Liver (tissue), 9 donors: ENCODE measurements around the gene ZCWPW1. TPM values are rescaled to one million over a fixed set of nuclear protein-coding genes. Genes with fewer than 3 reads are reported as not detected.

ENCODE experiments used
- DNase-seq: peaks from one replicate; pipeline ENCODE4 v3.0.0-alpha.2; 2017; ENCODE audit warnings: low spot score
- H3K27ac ChIP-seq, 2 donors: one replicate each; pipeline ENCODE4 v1.7.0; 2013; ENCODE audit warnings: inconsistent platforms in 2 of 2, low read length in 2 of 2, control low read depth in 1 of 2, low read depth in 1 of 2, mild to moderate bottlenecking in 1 of 2
- H3K27me3 ChIP-seq, 4 donors: one replicate each; pipeline versions ENCODE4 v1.6.1 to v1.7.0; 2013; ENCODE audit warnings: low read length in 3 of 4, inconsistent platforms in 1 of 4, mild to moderate bottlenecking in 1 of 4, moderate library complexity in 1 of 4; ENCODE audit not compliant: control insufficient read depth in 4 of 4, insufficient read depth in 4 of 4
- H3K36me3 ChIP-seq, 4 donors: one replicate each; pipeline versions ENCODE4 v1.6.1 to v1.7.0; 2013; ENCODE audit warnings: low read length in 3 of 4, mild to moderate bottlenecking in 3 of 4, low read depth in 1 of 4, moderate library complexity in 1 of 4; ENCODE audit not compliant: control insufficient read depth in 4 of 4, insufficient read depth in 3 of 4
- H3K4me1 ChIP-seq, 4 donors: one replicate each; pipeline versions ENCODE4 v1.6.1 to v1.7.0; 2013; ENCODE audit warnings: low read length in 3 of 4, mild to moderate bottlenecking in 3 of 4, moderate library complexity in 1 of 4; ENCODE audit not compliant: control insufficient read depth in 4 of 4, insufficient read depth in 4 of 4
- H3K4me3 ChIP-seq, 3 donors: one replicate each; pipeline versions ENCODE4 v1.6.1 to v1.7.0; 2013; ENCODE audit warnings: low read length in 3 of 3, control low read depth in 1 of 3, low read depth in 1 of 3, mild to moderate bottlenecking in 1 of 3
- H3K9ac ChIP-seq, 2 donors: one replicate each; pipeline ENCODE4 v1.7.0; 2013; ENCODE audit warnings: low read length in 2 of 2, mild to moderate bottlenecking in 2 of 2, moderate library complexity in 2 of 2, control low read depth in 1 of 2, low read depth in 1 of 2
- H3K9me3 ChIP-seq, 4 donors: one replicate each; pipeline versions ENCODE4 v1.6.1 to v1.7.0; 2013; ENCODE audit warnings: low read length in 3 of 4; ENCODE audit not compliant: control insufficient read depth in 4 of 4
- ATF3 ChIP-seq: IDR thresholded peaks from 2 replicates; pipeline ENCODE4 v1.6.1; 2016; ENCODE audit warnings: antibody characterized with exemption
- CTCF ChIP-seq: fragments of 150-350 bp; IDR thresholded peaks from 2 replicates; pipeline ENCODE4 v1.5.1; 2017; ENCODE audit warnings: improper control_type of control experiment, low read depth, low read length; ENCODE audit not compliant: missing input control
- EGR1 ChIP-seq, 2 donors: IDR thresholded peaks; 2 replicates each; pipeline ENCODE4 v1.6.1; 2016 to 2018; ENCODE audit warnings: antibody characterized with exemption in 2 of 2, low read depth in 2 of 2
- FOXA1 ChIP-seq: IDR thresholded peaks from 2 replicates; pipeline ENCODE4 v1.6.1; 2016; ENCODE audit warnings: antibody characterized with exemption
- FOXA2 ChIP-seq: IDR thresholded peaks from 2 replicates; pipeline ENCODE4 v1.6.1; 2016; ENCODE audit warnings: antibody characterized with exemption
- HNF4G ChIP-seq: IDR thresholded peaks from 2 replicates; pipeline ENCODE4 v1.6.1; 2016; ENCODE audit warnings: antibody characterized with exemption
- NR2F2 ChIP-seq: IDR thresholded peaks from 2 replicates; pipeline ENCODE4 v1.6.1; 2016; ENCODE audit warnings: antibody characterized with exemption
- REST ChIP-seq: IDR thresholded peaks from 2 replicates; pipeline ENCODE4 v1.6.1; 2016; ENCODE audit warnings: antibody characterized with exemption, mild to moderate bottlenecking
- RXRA ChIP-seq, 2 donors: IDR thresholded peaks; 2 replicates each; pipeline ENCODE4 v1.6.1; 2017 to 2018; ENCODE audit warnings: antibody characterized with exemption in 2 of 2, mild to moderate bottlenecking in 1 of 2
- TAF1 ChIP-seq: conservative IDR thresholded peaks from 2 replicates; pipeline ENCODE4 v1.6.1; 2016; ENCODE audit warnings: antibody characterized with exemption, mild to moderate bottlenecking
- YY1 ChIP-seq: IDR thresholded peaks from 2 replicates; pipeline ENCODE4 v1.6.1; 2016; ENCODE audit warnings: antibody characterized with exemption, mild to moderate bottlenecking
- ZBTB33 ChIP-seq: IDR thresholded peaks from 2 replicates; pipeline ENCODE4 v1.6.1; 2016; ENCODE audit warnings: antibody characterized with exemption
- WGBS: extraction: QIAGEN DNeasy Blood & Tissue Kit; methylation state at CpG from one replicate; pipeline ENCODE4 v1.1.7; 2013; 5-methylcytosine and 5-hydroxymethylcytosine counted together
- polyA plus RNA-seq, 2 donors: library from polyadenylated mRNA; stranded (reverse) in 1 of 2; unstranded in 1 of 2; fragments of 200-250 nt in 1 of 2; fragments of >200 nt in 1 of 2; fragmentation: Nextera tagmentation in 1 of 2; extraction: Ambion mirVana in 1 of 2; gene quantifications; one replicate each; pipeline versions ENCODE4 v1.2.1 to v1.2.3, GENCODE V29; 2013 to 2015
- total RNA-seq, 2 donors: library from RNA; depleted of rRNA; stranded (reverse); fragments of >200 nt; gene quantifications; one replicate each; pipeline ENCODE4 v1.2.3, GENCODE V29; 2014
- donor health status: healthy.
- donor health status: healthy.
- donor health status: healthy.
- donor health status: healthy.
- donor health status: healthy.

Gene ZCWPW1
- total and polyA plus RNA-seq, 4 donors, result 1.4 to 3.3 (median 2.8) TPM

GRCh38 chr7:100464791-100465190 is 36.3 kb upstream of the ZCWPW1 start:
- no peaks in the 10 kb centered on the region for H3K9me3 ChIP-seq
- peaks cover 5 to 14% (median 11%) of the 10 kb centered on the region in 4 donors for H3K4me1 ChIP-seq
- H3K36me3 ChIP-seq, result peaks cover 0 to 1% (median 0%) of the 10 kb centered on the region in 4 donors
- no peak for TF ChIP-seq NR2F2
- no peak overlapping the region for H3K27ac ChIP-seq
- 98% methylated on average over 2 of the region's 2 CpGs for WGBS
- DNase-seq, result no peak
- no peak overlapping the region for H3K9ac ChIP-seq
- H3K4me3 ChIP-seq, result no peak overlapping the region
- no peaks in the 10 kb centered on the region for H3K27me3 ChIP-seq

GRCh38 chr7:100464210-100464660 is 35.7 kb upstream of the ZCWPW1 start, which contains the start of gene SPACDR:
Gene SPACDR (minus strand): TSS chr7:100464260. CDS start chr7:100464025, 235 bp downstream.
- TF ChIP-seq FOXA1 (no peak), REST (no peak), ZBTB33 (no peak), YY1 (no peak), RXRA (IDR thresholded peaks at IDR 0.05) (no peak), EGR1 (IDR thresholded peaks at IDR 0.05; ENCODE audit: low read depth in 2 of 2) (no peak), HNF4G (no peak), NR2F2 (no peak), TAF1 (no peak), ATF3 (no peak), CTCF (no peak), FOXA2 (no peak)
- no peaks in the 10 kb centered on the region for H3K9me3 ChIP-seq
- no peak for DNase-seq
- H3K36me3 ChIP-seq, result peaks cover 0 to 1% (median 0%) of the 10 kb centered on the region in 4 donors
- no peak within 1 kb of the TSS for H3K9ac ChIP-seq
- H3K27me3 ChIP-seq, result no peaks in the 10 kb centered on the region
- no peak within 1 kb of the TSS for H3K4me3 ChIP-seq
- WGBS, result 90% methylated on average over 7 of the region's 7 CpGs
- H3K4me1 ChIP-seq, result peaks cover 3 to 9% (median 7%) of the 10 kb centered on the region in 4 donors
- no peak within 1 kb of the TSS for H3K27ac ChIP-seq
